Mucosa of rectum (tissue), 2 donors: ENCODE data around the gene C20orf96.

Experiments
- H3K27ac ChIP-seq, 2 donors: one replicate each; pipeline ENCODE4 v1.7.0; 2013; ENCODE audit warnings: inconsistent platforms in 2 of 2, low read depth in 2 of 2, low read length in 2 of 2
- H3K27me3 ChIP-seq, 2 donors: one replicate each; pipeline ENCODE4 v1.7.0; 2013; ENCODE audit warnings: low read length in 2 of 2; ENCODE audit not compliant: control insufficient read depth in 2 of 2, insufficient read depth in 2 of 2
- H3K36me3 ChIP-seq, 2 donors: one replicate each; pipeline ENCODE4 v1.7.0; 2013; ENCODE audit warnings: low read length in 2 of 2; ENCODE audit not compliant: control insufficient read depth in 2 of 2, insufficient read depth in 2 of 2
- H3K4me1 ChIP-seq, 2 donors: one replicate each; pipeline ENCODE4 v1.7.0; 2013; ENCODE audit warnings: low read length in 2 of 2, mild to moderate bottlenecking in 1 of 2; ENCODE audit not compliant: control insufficient read depth in 2 of 2, insufficient read depth in 2 of 2
- H3K4me3 ChIP-seq, 2 donors: one replicate each; pipeline ENCODE4 v1.7.0; 2013; ENCODE audit warnings: low read length in 2 of 2
- H3K9ac ChIP-seq, 2 donors: one replicate each; pipeline ENCODE4 v1.7.0; 2013; ENCODE audit warnings: low read length in 2 of 2, low read depth in 1 of 2, mild to moderate bottlenecking in 1 of 2
- H3K9me3 ChIP-seq, 2 donors: one replicate each; pipeline ENCODE4 v1.7.0; 2013; ENCODE audit warnings: low read length in 2 of 2; ENCODE audit not compliant: control insufficient read depth in 2 of 2
- donor health status: healthy.
- donor health status: Normal muscosa, but diverticular disease.

The C20orf96 gene

DNA sequence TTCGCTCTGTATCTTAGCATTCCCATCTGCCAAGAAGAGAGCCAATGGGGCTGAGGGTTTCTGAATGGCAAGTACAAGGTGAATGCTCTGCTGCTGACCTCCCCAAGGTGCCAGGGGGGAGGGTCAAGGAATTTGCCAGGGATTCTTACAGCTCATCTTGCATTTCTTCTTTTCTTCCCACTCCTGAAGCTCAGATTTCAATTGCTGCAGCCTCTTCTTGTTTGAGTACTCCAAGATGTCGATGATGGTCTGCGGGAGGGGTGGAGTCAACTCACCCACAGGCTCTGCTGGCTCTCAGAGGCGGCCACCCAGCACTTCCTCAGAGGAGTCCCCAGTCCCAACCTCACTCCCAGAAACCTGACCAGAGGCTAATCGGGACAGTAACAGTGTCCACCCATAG lies 12.4 kb downstream of the C20orf96 start:
- Histone ChIP-seq H3K4me1 (no peaks in the 10 kb centered on the region), H3K4me3 (no peak overlapping the region), H3K27ac (no peak overlapping the region), H3K36me3 (peaks cover 9 to 33% of the 10 kb centered on the region in 2 donors), H3K9me3 (no peaks in the 10 kb centered on the region), H3K9ac (no peak overlapping the region), H3K27me3 (no peaks in the 10 kb centered on the region)

DNA sequence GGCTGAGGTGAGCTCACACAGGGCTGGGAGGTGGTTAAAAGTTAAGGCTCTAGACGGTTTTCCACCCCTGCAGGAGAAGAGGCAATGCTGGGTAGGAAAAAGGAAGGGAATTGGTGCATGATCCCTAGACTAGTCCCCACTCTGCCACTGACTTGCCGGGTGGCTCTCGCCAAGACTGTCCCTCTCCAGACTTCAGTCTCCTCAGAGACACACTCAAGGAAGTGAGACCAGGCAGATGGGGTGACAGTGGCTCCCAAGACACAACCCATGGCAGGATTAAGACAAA lies 13.1 kb downstream of the C20orf96 start:
- Histone ChIP-seq H3K27me3 (no peaks in the 10 kb centered on the region), H3K36me3 (peaks cover 9 to 33% of the 10 kb centered on the region in 2 donors), H3K9me3 (no peaks in the 10 kb centered on the region), H3K9ac (no peak overlapping the region), H3K27ac (no peak overlapping the region), H3K4me3 (no peak overlapping the region), H3K4me1 (no peaks in the 10 kb centered on the region)

DNA sequence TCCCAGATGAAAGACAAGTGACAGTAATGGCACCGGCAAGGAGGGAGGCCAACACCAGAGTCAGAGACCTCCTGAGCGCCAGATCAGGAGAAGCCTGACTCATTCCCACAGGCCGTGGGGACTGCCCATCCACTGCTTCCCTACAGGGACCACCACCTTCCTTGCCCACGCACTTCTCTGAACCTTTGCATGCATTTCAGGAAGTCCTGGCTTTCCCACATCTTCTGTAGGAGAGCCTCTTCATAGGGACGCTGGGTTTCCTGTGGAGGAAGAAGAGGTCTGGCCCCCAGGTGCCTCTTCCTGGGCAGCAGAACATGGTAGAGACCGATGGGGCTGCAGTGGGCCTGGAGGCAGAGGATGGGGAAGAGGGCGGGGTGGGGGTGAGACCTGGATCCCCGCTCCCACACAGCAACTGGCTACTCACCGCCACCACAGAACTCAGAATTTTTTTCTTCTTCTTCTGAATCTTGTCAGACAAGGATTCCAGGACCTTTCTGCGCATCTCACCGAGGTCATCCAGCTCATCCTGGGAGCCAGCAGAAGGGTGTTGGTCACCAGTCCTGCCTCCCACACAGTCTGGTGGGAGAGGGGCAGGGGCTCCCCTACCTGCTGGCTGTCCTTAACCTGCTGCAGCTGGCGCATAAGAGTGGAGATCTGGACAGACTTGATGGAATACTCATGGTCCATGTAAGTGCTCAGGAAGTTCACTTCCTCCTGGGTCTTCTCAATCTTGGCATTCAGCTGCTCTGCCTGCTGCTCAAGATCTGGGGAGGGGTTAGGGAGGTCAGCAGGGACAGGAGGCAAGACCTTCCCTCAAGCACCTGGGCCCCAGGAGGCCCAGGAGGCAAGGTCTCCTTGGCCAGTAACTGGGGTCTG lies 13.7 kb downstream of the C20orf96 start:
- no peak overlapping the region for H3K4me3 ChIP-seq
- H3K27me3 ChIP-seq = no peaks in the 10 kb centered on the region
- H3K36me3 ChIP-seq = peaks cover 9 to 33% of the 10 kb centered on the region in 2 donors
- H3K4me1 ChIP-seq = no peaks in the 10 kb centered on the region
- no peak overlapping the region for H3K27ac ChIP-seq
- no peaks in the 10 kb centered on the region for H3K9me3 ChIP-seq
- no peak overlapping the region for H3K9ac ChIP-seq

DNA sequence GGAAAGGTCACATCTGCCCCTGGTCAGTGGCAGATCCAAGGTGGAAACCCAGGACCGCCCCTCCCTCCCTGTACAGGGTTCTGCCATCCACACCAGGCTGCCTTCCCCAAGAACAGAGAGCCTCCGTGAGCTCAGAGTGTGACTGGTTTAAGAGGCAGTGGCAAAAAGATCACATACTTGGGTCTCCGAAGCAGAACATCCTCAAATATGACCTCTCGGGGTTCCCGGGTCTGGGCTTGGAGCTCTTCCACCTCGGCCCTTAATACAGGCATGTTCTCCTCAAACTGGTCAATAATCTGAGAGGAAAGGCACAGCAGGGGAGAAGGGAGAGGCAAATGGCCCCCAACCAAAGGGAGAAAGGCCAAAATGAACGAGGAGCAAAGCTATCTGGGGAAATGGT lies 14.8 kb downstream of the C20orf96 start:
- H3K27ac ChIP-seq = no peak overlapping the region
- H3K27me3 ChIP-seq = no peaks in the 10 kb centered on the region
- H3K9ac ChIP-seq = no peak overlapping the region
- H3K4me3 ChIP-seq = no peak overlapping the region
- H3K9me3 ChIP-seq = no peaks in the 10 kb centered on the region
- peaks cover 9 to 33% of the 10 kb centered on the region in 2 donors for H3K36me3 ChIP-seq
- no peaks in the 10 kb centered on the region for H3K4me1 ChIP-seq

DNA sequence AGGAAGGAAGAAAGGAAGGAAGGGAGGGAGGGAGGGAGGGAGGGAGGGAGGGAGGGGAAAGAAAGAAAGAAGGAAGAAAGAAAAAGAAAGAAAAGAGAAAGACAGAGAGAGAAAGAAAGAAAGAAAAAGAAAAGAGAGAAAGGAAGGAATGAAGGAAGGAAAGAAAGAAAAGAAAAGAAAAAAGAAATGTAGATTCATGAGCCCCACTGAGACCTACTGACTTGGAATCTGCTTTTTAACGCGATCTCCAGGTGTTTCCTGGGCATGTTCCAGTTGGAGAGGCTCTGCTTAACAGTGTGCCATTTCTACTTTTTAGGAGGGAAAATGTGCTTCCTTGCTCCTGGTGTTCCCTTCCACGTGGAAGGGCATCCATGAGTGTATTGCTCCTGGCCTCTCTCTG lies 16.7 kb downstream of the C20orf96 start:
- H3K36me3 ChIP-seq = peaks cover 9 to 30% of the 10 kb centered on the region in 2 donors
- H3K4me3 ChIP-seq = no peak overlapping the region
- H3K27ac ChIP-seq = no peak overlapping the region
- no peaks in the 10 kb centered on the region for H3K9me3 ChIP-seq
- H3K4me1 ChIP-seq = no peaks in the 10 kb centered on the region
- no peaks in the 10 kb centered on the region for H3K27me3 ChIP-seq
- H3K9ac ChIP-seq = no peak overlapping the region

DNA sequence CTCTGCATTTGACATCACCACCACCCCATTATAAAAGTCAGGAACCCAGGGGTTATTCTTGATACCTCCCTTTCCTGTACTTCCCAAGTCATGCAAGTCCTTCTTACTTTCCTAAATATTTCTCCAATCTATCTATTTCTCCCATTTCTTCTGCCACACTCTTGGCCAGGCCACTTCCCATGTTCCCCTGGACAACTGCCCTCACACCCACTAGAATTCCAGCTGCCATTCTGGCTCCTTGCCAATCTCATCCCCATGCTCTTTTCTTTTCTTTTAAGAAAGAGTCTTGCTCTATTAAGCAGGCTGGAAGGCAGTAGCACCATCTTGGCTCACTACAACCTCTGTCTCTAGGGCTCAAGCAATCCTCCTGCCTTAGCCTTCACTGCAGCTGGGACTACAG lies 17.8 kb downstream of the C20orf96 start:
- peaks cover 6 to 25% of the 10 kb centered on the region in 2 donors for H3K36me3 ChIP-seq
- H3K4me1 ChIP-seq = no peaks in the 10 kb centered on the region
- no peak overlapping the region for H3K4me3 ChIP-seq
- H3K27me3 ChIP-seq = no peaks in the 10 kb centered on the region
- no peaks in the 10 kb centered on the region for H3K9me3 ChIP-seq
- no peak overlapping the region for H3K9ac ChIP-seq
- no peak overlapping the region for H3K27ac ChIP-seq

DNA sequence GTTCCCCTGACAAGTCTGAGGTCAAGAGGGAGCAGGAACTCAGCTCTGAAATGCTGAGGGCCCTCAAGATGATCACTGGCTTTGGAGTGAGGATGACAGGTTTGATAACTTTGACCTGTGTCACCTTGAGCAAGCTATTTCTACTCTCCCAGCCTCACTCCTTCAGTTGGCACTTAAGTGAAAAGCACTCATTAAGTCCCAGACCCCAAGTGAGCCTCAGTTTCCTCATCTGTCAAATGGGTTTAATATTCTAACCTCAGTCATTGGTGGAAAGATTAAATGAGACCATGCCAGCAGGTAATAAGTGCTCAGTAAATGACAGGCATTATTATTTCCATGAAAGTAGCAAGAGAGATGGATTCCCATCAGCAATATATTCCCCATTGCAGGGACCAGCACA lies 19.0 kb downstream of the C20orf96 start:
- H3K36me3 ChIP-seq = peaks cover 4 to 13% of the 10 kb centered on the region in 2 donors
- H3K4me3 ChIP-seq = no peak overlapping the region
- H3K4me1 ChIP-seq = peaks cover 4 to 6% of the 10 kb centered on the region in 2 donors
- no peak overlapping the region for H3K9ac ChIP-seq
- no peak overlapping the region for H3K27ac ChIP-seq
- H3K9me3 ChIP-seq = no peaks in the 10 kb centered on the region
- no peaks in the 10 kb centered on the region for H3K27me3 ChIP-seq

DNA sequence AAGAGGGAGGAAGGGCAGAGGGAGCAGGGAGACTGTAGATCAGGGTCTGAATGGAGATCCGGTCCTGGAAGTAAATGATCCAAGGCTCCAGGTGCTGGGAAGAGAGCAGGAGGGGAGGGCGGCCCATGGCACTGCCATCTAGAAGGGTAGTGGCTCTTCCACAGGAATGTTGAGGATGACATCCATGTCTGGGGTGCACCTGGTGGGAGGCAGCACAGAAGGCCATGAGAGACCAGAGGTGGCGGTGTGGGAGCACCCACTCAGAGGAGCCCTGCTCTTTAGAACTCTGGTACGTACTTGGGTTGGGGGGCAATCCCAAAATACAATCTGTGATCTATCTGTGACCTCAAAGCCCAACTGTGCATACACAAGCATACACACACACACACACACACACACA lies 19.5 kb downstream of the C20orf96 start:
- no peak overlapping the region for H3K27ac ChIP-seq
- no peak overlapping the region for H3K4me3 ChIP-seq
- no peaks in the 10 kb centered on the region for H3K9me3 ChIP-seq
- no peaks in the 10 kb centered on the region for H3K27me3 ChIP-seq
- peaks cover 0 to 9% of the 10 kb centered on the region in 2 donors for H3K36me3 ChIP-seq
- H3K9ac ChIP-seq = no peak overlapping the region
- H3K4me1 ChIP-seq = peaks cover 4 to 7% of the 10 kb centered on the region in 2 donors

DNA sequence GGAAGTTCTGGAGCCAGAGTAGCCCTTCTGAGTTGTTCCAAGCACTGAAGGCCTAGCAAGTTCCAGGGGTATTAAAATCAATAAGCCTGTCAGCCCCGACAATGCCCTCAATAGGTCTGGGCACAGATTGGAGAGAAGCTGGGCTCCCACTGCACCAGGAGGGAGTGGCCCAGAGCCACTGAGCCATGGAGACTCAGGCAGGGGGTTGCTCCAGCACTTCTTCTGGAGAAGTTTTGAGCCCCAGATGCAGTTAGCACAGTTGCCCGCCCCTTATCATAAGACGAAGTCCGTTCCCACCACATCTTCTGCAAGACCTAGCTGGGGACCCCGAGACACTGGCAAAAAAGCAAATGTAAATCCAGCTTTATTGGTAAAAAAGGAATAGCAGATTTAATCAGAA lies 20.0 kb downstream of the C20orf96 start:
- H3K9me3 ChIP-seq = no peaks in the 10 kb centered on the region
- H3K4me3 ChIP-seq = no peak overlapping the region
- no peak overlapping the region for H3K27ac ChIP-seq
- no peak overlapping the region for H3K9ac ChIP-seq
- peaks cover 0 to 4% of the 10 kb centered on the region in 2 donors for H3K36me3 ChIP-seq
- no peaks in the 10 kb centered on the region for H3K27me3 ChIP-seq
- peaks cover 4 to 7% of the 10 kb centered on the region in 2 donors for H3K4me1 ChIP-seq

DNA sequence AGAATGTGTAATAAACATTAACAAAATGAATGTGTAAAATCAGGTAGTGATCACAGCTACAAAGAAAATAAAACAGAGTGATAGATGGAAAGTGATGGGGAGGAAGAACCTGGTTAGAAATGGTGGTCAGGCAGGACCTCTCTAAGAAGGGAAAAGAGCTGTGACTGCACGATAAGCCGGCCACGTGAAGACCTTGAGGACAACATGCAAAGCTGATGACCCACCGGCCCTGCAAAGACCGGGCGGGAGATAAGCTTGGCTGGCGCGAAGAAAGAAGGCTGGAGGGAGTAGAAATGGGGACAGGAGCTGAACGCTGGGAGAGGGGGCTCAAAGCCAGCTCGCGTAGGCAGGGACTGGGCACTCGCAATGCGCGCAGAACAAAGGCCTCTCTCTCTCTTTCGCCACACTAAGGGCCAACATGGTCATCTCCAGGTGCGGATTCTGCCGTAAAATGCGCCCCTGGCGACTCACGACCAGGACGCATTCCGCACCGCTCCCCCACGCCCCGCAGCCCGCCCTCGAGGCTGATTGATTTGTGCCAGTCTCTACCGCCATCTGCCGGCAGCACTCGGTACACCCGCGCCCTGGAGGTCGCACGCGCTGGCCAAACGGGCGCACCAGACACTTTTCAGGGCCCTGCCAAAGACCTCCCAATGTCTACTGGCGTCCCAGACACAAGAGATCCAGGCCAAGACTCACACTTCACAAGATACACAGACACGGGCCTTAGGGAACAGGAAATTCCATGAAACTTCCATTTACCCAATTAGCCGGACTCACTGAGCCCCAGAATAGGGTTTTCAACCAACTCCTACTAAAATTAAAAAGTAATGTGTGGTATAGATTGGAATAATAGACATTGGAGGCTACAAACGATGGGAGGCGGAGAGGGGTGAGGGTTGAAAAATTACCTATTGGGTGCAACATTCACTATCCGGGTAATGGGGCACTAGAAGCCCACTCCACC lies 23.7 kb downstream of the C20orf96 start:
- Histone ChIP-seq H3K27ac (no peak overlapping the region), H3K4me3 (peak overlapping the region; percentile 76 to 77), H3K9me3 (no peaks in the 10 kb centered on the region), H3K4me1 (peaks cover 4 to 7% of the 10 kb centered on the region in 2 donors), H3K27me3 (peaks cover 0 to 3% of the 10 kb centered on the region in 2 donors), H3K9ac (peak overlapping the region in 1 of 2 donors; percentile 4), H3K36me3 (no peaks in the 10 kb centered on the region)
